GM18519 (cell line): ENCODE data around the gene TCIRG1.

Experiments
- ATAC-seq: cut with Tn5 transposase; IDR thresholded peaks from one replicate; pipeline ENCODE4 v1.9.1; 2021; ENCODE audit warnings: mild to moderate bottlenecking, moderate library complexity; ENCODE audit not compliant: unreplicated experiment, low FRiP score

Gene TCIRG1

DNA sequence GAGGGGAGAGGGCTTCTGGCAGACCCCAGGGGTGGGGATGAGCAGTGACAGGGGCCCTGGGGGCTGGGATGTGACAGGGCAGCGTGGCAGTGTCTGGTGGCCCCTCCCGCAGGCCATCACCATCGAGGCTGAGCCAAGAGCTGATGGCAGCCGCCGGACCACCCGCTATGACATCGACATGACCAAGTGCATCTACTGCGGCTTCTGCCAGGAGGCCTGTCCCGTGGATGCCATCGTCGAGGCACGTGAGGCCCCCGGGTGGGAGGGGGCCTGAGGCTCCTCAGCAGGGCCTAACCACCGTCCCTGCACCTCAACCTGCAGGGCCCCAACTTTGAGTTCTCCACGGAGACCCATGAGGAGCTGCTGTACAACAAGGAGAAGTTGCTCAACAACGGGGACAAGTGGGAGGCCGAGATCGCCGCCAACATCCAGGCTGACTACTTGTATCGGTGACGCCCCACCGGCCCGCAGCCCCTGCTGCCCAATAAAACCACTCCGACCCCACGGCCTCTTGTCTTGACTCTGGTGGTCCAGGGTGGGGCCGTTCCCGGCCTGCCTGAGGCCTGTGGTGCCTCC lies 2.6 kb upstream of the TCIRG1 start:
- ATAC-seq, result no peak

DNA sequence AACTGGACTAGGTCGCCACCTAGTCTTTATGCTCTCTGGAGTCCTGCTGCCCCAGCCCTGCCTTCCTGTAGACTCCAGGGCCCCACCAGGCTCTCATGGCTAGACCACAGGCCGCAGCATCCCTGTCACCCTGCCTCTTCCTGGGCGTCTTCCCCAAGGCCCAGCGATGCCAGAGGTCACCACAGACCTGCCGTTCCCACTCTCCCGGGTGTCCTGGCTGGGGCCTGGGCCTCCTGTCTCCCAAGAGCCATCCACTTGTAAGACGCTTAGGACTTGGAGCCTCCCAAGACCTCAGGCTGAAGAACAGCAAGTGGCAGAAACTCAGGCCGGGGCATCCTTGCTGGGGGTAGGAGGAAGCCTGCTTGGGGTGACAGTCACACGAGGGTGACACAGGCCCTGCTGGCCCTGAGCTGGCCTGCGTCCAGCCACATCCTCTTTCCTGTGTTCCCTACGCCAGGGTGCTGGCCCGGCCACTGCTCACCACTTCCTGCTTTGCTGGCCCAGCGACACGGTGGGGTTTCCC lies 2.0 kb upstream of the TCIRG1 start:
- no peak for ATAC-seq

- no peak for ATAC-seq
Measured at GRCh38 chr11:68037411-68038225, 1.2 kb upstream of the TCIRG1 start.

DNA sequence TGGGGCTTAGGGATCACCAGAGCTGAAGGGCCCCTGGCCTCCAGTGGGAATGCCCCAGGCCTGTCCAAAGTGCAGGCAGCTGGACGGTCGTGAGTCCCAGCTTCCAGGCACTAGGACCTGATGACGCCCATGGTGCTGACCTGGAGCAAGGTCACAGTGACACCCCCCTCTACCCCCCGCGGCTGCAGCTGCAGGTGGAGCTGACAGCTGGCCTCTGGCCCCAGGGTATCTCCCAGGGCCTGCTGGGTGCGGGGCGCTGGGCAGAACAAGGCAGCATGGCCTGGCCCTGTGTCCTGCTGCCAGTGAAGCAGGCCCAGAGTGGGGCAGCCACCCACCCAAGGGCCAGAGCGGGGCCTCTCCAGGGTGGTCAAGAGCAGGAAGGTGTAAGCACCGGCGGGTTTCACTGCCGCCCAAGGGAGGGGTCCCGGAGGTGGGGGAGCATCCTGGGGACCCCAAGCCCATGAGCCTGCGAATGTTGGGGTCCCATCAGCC lies 553 bp upstream of the TCIRG1 start:
- no peak for ATAC-seq

GRCh38 chr11:68039526-68040086 lies 781 bp downstream of the TCIRG1 start:
- no peak for ATAC-seq

DNA sequence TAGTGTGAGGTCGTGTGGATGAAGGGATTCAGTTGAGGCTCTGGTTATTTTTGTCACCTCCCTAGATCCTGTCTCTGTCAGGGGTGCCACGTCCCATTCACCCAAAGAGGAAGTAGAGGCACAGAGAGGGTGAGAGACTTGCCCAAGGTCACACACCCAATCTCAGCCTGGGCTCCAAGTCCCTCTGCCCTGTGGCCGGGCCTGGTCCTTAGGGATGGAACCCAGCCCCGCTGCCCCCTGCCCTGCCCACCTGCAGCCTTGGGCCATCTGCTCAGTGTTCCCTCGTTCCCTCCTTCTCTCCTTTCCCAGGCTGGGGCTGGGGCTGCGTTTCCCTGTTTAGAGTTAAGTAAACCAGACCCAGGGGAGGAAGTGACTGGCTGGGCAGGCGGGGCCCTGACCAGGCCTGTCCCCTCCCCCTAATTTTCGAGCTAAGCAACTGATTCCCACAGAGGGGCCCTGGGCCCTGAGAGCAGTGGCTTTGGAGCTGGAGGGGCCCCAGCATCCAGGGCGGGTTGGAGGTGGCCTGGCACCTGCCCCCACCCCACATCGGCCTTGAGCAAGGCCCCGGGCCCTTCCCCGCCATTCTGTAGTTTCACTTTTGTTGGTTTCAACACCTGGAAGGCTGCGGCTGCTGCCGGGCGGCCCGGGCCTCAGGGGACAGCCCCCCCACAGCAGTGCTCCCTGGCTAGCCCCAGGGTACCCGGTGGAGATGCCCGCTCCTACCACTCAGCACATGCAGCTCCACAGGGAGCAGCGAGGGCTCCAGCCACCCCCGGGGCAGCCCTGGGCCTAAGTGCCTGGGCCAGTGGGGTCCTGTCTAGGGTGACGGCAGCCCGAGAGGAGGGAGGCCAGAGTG lies 1.5 kb downstream of the TCIRG1 start:
- no peak for ATAC-seq

- no peak for ATAC-seq
Measured at GRCh38 chr11:68040957-68041591, 2.2 kb downstream of the TCIRG1 start.

DNA sequence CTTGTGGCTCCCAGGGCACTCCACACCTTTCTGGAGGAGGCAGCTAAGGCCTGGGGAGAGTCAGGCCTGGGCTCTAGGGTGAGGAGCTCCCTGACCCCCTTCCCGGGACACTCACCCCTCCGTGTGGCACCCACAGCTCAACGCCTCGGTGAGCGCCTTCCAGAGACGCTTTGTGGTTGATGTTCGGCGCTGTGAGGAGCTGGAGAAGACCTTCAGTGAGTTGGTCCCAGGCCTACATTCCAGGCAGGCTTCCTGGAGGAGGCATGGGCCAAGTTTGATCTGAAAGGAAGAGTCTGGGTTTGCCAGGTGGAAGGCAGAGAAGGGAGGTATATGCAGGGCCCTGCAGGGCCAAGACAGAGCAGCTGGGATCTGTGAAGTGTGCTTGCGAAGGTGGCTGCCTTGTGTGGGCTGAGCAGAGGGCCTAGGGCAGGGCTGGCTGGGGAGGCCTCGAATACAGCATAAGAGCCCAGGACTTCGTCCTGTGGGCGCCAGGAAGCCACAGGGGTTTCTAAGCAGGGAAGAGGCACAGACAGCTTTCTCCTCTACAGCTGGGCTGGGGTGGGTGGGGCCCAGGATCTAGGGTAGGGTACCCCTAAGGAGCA lies 2.9 kb downstream of the TCIRG1 start:
- no peak for ATAC-seq

DNA sequence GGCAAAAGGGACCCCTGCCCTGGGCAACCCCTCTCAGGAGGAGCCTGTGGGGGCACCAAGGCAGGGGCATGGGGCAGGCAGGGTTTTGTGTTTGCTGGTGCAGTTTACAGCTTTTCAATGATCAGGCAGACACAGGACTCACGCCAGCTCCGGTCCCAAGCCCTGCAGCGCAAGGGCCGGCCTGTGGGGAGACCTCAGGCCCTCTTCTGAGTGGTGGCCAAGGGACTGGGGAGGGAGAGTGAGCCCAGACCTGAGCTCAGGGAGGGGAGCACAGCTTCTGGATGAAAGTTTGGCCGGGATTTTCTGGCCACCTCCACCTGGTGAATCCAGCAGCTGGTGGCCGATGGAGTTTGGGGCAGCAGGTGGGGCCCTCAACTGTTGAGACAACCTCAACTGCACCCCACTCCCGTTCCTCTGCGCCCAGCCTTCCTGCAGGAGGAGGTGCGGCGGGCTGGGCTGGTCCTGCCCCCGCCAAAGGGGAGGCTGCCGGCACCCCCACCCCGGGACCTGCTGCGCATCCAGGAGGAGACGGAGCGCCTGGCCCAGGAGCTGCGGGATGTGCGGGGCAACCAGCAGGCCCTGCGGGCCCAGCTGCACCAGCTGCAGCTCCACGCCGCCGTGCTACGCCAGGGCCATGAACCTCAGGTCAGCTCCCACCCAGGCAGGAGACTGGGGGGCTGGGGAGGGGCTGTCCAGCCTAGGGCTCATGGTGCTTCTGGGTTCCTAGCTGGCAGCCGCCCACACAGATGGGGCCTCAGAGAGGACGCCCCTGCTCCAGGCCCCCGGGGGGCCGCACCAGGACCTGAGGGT lies 3.6 kb downstream of the TCIRG1 start:
- ATAC-seq, result no peak

- no peak for ATAC-seq
Measured at GRCh38 chr11:68043029-68043348, 4.2 kb downstream of the TCIRG1 start.

GRCh38 chr11:68043349-68044144 lies 4.7 kb downstream of the TCIRG1 start:
- ATAC-seq, result no peak

- no peak for ATAC-seq
Measured at GRCh38 chr11:68044145-68044813, 5.5 kb downstream of the TCIRG1 start.

- no peak for ATAC-seq
Measured at GRCh38 chr11:68044898-68045351, 6.1 kb downstream of the TCIRG1 start.

DNA sequence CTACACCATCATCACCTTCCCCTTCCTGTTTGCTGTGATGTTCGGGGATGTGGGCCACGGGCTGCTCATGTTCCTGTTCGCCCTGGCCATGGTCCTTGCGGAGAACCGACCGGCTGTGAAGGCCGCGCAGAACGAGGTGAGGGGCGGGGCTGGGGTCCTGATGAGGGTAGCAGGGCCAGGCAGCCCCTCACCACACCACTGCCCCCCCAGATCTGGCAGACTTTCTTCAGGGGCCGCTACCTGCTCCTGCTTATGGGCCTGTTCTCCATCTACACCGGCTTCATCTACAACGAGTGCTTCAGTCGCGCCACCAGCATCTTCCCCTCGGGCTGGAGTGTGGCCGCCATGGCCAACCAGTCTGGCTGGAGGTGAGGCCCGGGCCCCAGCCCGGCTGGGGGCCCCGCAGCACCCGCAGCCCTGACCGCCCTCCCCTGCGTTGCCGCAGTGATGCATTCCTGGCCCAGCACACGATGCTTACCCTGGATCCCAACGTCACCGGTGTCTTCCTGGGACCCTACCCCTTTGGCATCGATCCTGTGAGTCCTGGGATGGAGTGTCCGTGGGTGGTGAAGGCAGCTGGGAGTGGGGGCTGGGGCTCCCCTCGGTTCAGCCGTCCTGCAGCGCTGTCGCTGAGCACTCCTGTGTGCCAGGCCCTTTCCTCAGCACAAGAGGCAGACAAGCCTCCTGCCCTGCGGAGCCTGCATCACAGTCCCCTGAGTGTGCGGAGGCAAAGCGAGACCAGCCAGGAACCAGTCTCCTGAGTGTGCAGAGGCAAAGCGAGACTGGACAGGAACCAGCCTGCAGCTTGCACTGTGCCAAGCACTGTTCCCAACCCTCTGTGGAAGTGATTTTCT lies 8.8 kb downstream of the TCIRG1 start:
- ATAC-seq, result no peak

DNA sequence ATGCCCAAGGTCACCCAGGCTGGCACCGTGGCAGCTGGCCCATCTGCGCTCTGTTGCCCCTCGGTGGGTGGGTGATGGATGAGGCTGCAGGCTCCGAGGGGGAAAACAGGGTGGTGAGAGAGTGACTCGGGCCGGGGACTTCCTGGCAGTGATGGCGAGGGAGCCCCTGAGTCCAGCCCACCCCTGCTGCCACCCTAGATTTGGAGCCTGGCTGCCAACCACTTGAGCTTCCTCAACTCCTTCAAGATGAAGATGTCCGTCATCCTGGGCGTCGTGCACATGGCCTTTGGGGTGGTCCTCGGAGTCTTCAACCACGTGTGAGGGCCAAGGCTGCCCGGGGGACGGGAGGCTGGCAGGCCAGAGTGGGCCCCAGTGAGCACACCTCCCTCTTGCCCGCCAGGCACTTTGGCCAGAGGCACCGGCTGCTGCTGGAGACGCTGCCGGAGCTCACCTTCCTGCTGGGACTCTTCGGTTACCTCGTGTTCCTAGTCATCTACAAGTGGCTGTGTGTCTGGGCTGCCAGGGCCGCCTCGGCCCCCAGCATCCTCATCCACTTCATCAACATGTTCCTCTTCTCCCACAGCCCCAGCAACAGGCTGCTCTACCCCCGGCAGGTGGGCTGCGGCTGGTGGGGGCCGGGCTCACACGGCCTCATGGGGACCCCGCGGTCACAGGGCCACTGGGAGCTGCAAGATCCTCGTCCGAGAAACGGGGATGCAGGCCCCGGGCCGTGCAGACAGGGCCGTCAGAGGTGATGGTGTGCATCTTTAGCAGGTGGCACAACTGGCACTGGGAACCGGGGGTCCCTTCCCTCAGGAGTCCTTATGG lies 10.1 kb downstream of the TCIRG1 start:
- no peak for ATAC-seq
